Measurements from ENCODE around the gene EGLN2. TPM values are rescaled to one million over a fixed set of nuclear protein-coding genes. Genes with fewer than 3 reads are reported as not detected.

EGLN2 gene
- total RNA-seq, 1 experiment from 2014 or later = 135 TPM

GRCh38 chr19:40801426-40802299 lies 2.7 kb downstream of the EGLN2 start:
- intact Hi-C loops (cut with micrococcal nuclease; ENCODE audit: unreplicated experiment) = no loop called here
- DNase-seq = no peak
- Histone ChIP-seq H3K9me3 (no peaks in the 10 kb centered on the region), H3K4me3 (ENCODE audit: low read depth, low read length) (no peak overlapping the region), H3K27me3 (replicated peaks; ENCODE audit: control insufficient read depth, insufficient read depth, low read length) (no peaks in the 10 kb centered on the region), H3K36me3 (ENCODE audit: control insufficient read depth, insufficient read depth, low read length) (peaks cover 23% of the 10 kb centered on the region), H3K4me1 (peaks cover 15% of the 10 kb centered on the region)
- Mint-ChIP-seq H3K36me3 (ENCODE audit: insufficient read depth, unreplicated experiment) (peaks cover 83% of the 10 kb centered on the region), H3K9me3 (ENCODE audit: unreplicated experiment) (no peaks in the 10 kb centered on the region), H3K4me3 (ENCODE audit: unreplicated experiment) (peak overlapping the region; percentile 57), H3K27me3 (ENCODE audit: insufficient read depth, unreplicated experiment) (no peaks in the 10 kb centered on the region), H3K27ac (ENCODE audit: unreplicated experiment) (peak overlapping the region; percentile 58), H3K4me1 (ENCODE audit: low read depth, unreplicated experiment) (peaks cover 23% of the 10 kb centered on the region)
- BruUV-seq (replicated peaks) = TSS peak; percentile 71
- TF ChIP-seq, protein P1, sequence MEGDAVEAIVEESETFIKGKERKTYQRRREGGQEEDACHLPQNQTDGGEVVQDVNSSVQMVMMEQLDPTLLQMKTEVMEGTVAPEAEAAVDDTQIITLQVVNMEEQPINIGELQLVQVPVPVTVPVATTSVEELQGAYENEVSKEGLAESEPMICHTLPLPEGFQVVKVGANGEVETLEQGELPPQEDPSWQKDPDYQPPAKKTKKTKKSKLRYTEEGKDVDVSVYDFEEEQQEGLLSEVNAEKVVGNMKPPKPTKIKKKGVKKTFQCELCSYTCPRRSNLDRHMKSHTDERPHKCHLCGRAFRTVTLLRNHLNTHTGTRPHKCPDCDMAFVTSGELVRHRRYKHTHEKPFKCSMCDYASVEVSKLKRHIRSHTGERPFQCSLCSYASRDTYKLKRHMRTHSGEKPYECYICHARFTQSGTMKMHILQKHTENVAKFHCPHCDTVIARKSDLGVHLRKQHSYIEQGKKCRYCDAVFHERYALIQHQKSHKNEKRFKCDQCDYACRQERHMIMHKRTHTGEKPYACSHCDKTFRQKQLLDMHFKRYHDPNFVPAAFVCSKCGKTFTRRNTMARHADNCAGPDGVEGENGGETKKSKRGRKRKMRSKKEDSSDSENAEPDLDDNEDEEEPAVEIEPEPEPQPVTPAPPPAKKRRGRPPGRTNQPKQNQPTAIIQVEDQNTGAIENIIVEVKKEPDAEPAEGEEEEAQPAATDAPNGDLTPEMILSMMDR (IDR thresholded peaks at IDR 0.05; ENCODE audit: insufficient read depth in 1 of 2, low read depth in 1 of 2, low read length in 1 of 2, severe bottlenecking in 1 of 2, unreplicated experiment in 1 of 2) = no peak
- ChIA-PET POLR2A (no interaction called here), CTCF (no interaction called here)

DNA sequence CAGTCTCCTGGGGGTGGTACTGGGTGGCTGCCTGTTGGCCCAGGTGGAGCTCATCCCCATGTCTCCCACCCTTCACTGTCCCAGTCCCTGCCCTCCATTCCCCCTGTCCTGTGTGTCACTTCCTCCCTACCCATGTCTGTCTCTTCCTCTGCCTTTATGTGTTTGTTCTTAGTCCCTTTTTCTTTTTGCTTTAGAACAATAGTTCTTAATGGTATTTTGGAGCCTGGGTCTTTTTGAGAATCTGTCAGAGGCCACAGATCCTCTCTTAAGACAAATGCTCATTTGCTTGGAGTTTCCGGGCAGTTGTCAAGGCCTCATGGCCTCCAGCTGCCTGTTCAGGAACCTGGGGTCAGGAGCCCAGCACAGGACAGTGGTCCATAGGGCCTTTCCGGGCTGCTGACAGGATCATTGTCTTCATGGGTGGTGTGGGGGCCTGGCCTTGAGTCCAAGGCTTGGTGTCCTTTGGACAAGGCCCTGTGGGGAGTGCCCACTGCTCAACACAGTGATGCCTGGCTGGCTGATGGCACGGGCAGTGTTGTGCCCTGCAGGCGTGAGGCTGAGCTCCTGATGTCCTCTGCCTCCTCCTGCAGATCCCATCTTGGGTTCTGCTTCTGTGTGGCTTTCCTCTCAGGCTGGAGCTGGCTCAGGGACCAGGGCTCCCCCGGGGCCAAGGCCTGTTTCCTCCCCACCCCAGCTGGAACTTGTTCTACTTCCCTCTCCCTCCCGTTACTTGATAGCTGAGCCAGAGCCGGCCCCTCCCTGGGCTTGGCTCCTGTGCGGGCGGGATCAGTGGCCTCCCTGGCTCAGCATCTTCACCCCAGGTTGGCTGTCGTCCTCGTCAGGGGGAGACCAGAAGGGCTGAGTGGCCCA lies 3.5 kb downstream of the EGLN2 start:
- TF ChIP-seq, protein P1 (IDR thresholded peaks at IDR 0.05; ENCODE audit: insufficient read depth in 1 of 2, low read depth in 1 of 2, low read length in 1 of 2, severe bottlenecking in 1 of 2, unreplicated experiment in 1 of 2) = no peak
- peak overlapping the region; percentile 58 for H3K27ac Mint-ChIP-seq (ENCODE audit: unreplicated experiment)
- H3K4me3 Mint-ChIP-seq (ENCODE audit: unreplicated experiment) = peak overlapping the region; percentile 57
- Histone ChIP-seq H3K27me3 (replicated peaks; ENCODE audit: control insufficient read depth, insufficient read depth, low read length) (no peaks in the 10 kb centered on the region), H3K4me1 (peaks cover 13% of the 10 kb centered on the region), H3K36me3 (ENCODE audit: control insufficient read depth, insufficient read depth, low read length) (peaks cover 23% of the 10 kb centered on the region), H3K9me3 (no peaks in the 10 kb centered on the region), H3K4me3 (ENCODE audit: low read depth, low read length) (no peak overlapping the region)
- intact Hi-C loops (cut with micrococcal nuclease; ENCODE audit: unreplicated experiment) = no loop called here
- ChIA-PET POLR2A (interaction anchor here (1.0 kb wide), 1 partner anchor 175 kb away, joined by 3 read pairs; no protein-coding TSS in a partner anchor), CTCF (no interaction called here)
- DNase-seq = no peak
- H3K9me3 Mint-ChIP-seq (ENCODE audit: unreplicated experiment) = no peaks in the 10 kb centered on the region
- H3K36me3 Mint-ChIP-seq (ENCODE audit: insufficient read depth, unreplicated experiment) = peaks cover 91% of the 10 kb centered on the region
- H3K4me1 Mint-ChIP-seq (ENCODE audit: low read depth, unreplicated experiment) = peaks cover 30% of the 10 kb centered on the region
- no TSS peak for BruUV-seq (replicated peaks)
- H3K27me3 Mint-ChIP-seq (ENCODE audit: insufficient read depth, unreplicated experiment) = no peaks in the 10 kb centered on the region

DNA sequence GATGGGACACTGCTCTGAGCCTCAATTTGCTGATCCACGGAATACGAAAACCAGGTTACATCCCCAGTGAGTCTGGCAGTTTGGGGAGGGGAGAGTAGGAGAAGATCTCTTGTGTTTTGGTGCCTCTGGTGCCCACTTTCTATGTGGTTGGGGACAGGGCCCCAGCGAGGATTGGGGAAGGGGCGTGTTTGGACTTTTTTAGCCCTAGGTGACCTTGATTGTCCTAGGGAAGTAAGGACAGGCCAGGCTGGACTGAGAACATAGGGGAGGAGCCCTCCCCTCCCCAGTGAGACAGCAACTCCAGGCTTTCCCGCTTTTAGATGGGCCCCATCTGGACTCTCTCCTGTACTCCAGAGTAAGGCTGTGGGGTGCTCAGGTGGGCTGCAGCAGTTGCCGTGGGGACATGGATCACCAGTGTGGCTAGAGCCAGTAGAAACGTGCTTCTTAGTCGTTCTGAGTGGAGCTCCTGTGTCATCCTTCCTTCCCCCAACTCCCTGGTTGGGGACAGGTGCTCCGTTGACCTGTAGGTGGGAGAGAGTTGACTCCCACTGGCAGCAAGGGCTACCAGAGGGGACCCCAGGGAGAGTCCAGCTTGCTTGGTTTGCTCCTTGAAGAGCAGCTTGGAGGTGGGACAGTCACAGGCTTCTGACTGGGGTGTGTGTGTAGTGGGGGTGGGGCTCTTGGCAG lies 4.3 kb downstream of the EGLN2 start:
- Mint-ChIP-seq H3K9me3 (ENCODE audit: unreplicated experiment) (no peaks in the 10 kb centered on the region), H3K27me3 (ENCODE audit: insufficient read depth, unreplicated experiment) (no peaks in the 10 kb centered on the region), H3K36me3 (ENCODE audit: insufficient read depth, unreplicated experiment) (peaks cover 97% of the 10 kb centered on the region), H3K27ac (ENCODE audit: unreplicated experiment) (peak overlapping the region; percentile 18), H3K4me1 (ENCODE audit: low read depth, unreplicated experiment) (peaks cover 34% of the 10 kb centered on the region), H3K4me3 (ENCODE audit: unreplicated experiment) (no peak overlapping the region)
- no peak for DNase-seq
- Histone ChIP-seq H3K4me3 (ENCODE audit: low read depth, low read length) (no peak overlapping the region), H3K36me3 (ENCODE audit: control insufficient read depth, insufficient read depth, low read length) (peaks cover 25% of the 10 kb centered on the region), H3K27me3 (replicated peaks; ENCODE audit: control insufficient read depth, insufficient read depth, low read length) (no peaks in the 10 kb centered on the region), H3K4me1 (peaks cover 7% of the 10 kb centered on the region), H3K9me3 (no peaks in the 10 kb centered on the region)
- POLR2A ChIA-PET = interaction anchor here (1.0 kb wide), 1 partner anchor 176 kb away, joined by 3 read pairs; no protein-coding TSS in a partner anchor
- BruUV-seq (replicated peaks) = no TSS peak
- intact Hi-C loops (cut with micrococcal nuclease; ENCODE audit: unreplicated experiment) = no loop called here
- CTCF ChIA-PET = no interaction called here
- TF ChIP-seq, protein P1 (IDR thresholded peaks at IDR 0.05; ENCODE audit: insufficient read depth in 1 of 2, low read depth in 1 of 2, low read length in 1 of 2, severe bottlenecking in 1 of 2, unreplicated experiment in 1 of 2) = no peak

All from Caco-2 (cell line).